ENCODE results near the gene TMEM175. TPM values are rescaled to one million over a fixed set of nuclear protein-coding genes. Genes with fewer than 3 reads are reported as not detected.
"Not testable (repeated sequence)": the region's sequence is repeated elsewhere in the genome, so short reads cannot be mapped to it uniquely, and the experiment has no call there.

The TMEM175 gene
- polyA plus RNA-seq, 6 donors from 2014 or later: 18.7 to 38.8 (median 24.1) TPM

- peaks cover 39 to 45% (median 41%) of the 10 kb centered on the region in 3 donors for H3K4me1 Mint-ChIP-seq
- H3K4me3 Mint-ChIP-seq: peak overlapping the region in 1 of 8 donors; percentile 20
- H3K27me3 Mint-ChIP-seq: no peaks in the 10 kb centered on the region
- ATAC-seq (ENCODE audit: low read depth in 2 of 2) (no peak), DNase-seq (no peak)
- peaks cover 0 to 7% of the 10 kb centered on the region in 2 donors for H3K36me3 Mint-ChIP-seq
- peaks cover 0 to 2% (median 0%) of the 10 kb centered on the region in 7 donors for H3K9me3 Mint-ChIP-seq
- H3K27ac Mint-ChIP-seq: no peak overlapping the region
Measured at GRCh38 chr4:913280-913618, 19.0 kb upstream of the TMEM175 start.

GRCh38 chr4:914531-914930, 17.7 kb upstream of the TMEM175 start:
- H3K36me3 Mint-ChIP-seq: peaks cover 0 to 7% of the 10 kb centered on the region in 2 donors
- ATAC-seq (ENCODE audit: low read depth in 2 of 2) (no peak), DNase-seq (no peak)
- peaks cover 0 to 2% (median 0%) of the 10 kb centered on the region in 7 donors for H3K9me3 Mint-ChIP-seq
- peak overlapping the region in 4 of 8 donors; percentile 54 to 89 (median 77) for H3K4me3 Mint-ChIP-seq
- peak overlapping the region in 1 of 6 donors; percentile 54 for H3K27ac Mint-ChIP-seq
- H3K27me3 Mint-ChIP-seq: no peaks in the 10 kb centered on the region
- peaks cover 45 to 54% (median 54%) of the 10 kb centered on the region in 3 donors for H3K4me1 Mint-ChIP-seq

GRCh38 chr4:915041-915474, 17.2 kb upstream of the TMEM175 start:
- peak; percentile 87 to 92 for ATAC-seq (ENCODE audit: low read depth in 2 of 2)

GRCh38 chr4:915595-915994, 16.7 kb upstream of the TMEM175 start:
- H3K27ac Mint-ChIP-seq: peak overlapping the region in 5 of 6 donors; percentile 5 to 81 (median 79)
- peak overlapping the region; percentile 53 to 90 (median 80) for H3K4me3 Mint-ChIP-seq
- peaks cover 0 to 7% of the 10 kb centered on the region in 2 donors for H3K36me3 Mint-ChIP-seq
- DNase-seq (no peak), ATAC-seq (ENCODE audit: low read depth in 2 of 2) (peak; percentile 59 to 67)
- H3K4me1 Mint-ChIP-seq: peaks cover 53 to 62% (median 61%) of the 10 kb centered on the region in 3 donors
- H3K27me3 Mint-ChIP-seq: no peaks in the 10 kb centered on the region
- peaks cover 0 to 4% (median 0%) of the 10 kb centered on the region in 7 donors for H3K9me3 Mint-ChIP-seq

More at GRCh38 chr4:915041-915474, 17.2 kb upstream of the TMEM175 start:
- Mint-ChIP-seq H3K4me1 (peaks cover 49 to 59% (median 58%) of the 10 kb centered on the region in 3 donors), H3K4me3 (peak overlapping the region; percentile 53 to 90 (median 80)), H3K27ac (peak overlapping the region in 5 of 6 donors; percentile 26 to 79 (median 69)), H3K9me3 (peaks cover 0 to 4% (median 0%) of the 10 kb centered on the region in 7 donors), H3K27me3 (no peaks in the 10 kb centered on the region), H3K36me3 (peaks cover 0 to 7% of the 10 kb centered on the region in 2 donors)
- DNase-seq: peak; percentile 30

- Mint-ChIP-seq H3K9me3 (peaks cover 0 to 4% (median under 1%) of the 10 kb centered on the region in 7 donors), H3K27ac (no peak overlapping the region), H3K36me3 (no peaks in the 10 kb centered on the region), H3K27me3 (no peaks in the 10 kb centered on the region), H3K4me3 (no peak overlapping the region), H3K4me1 (peaks cover 57 to 75% (median 72%) of the 10 kb centered on the region in 3 donors)
- ATAC-seq (ENCODE audit: low read depth in 2 of 2) (no peak), DNase-seq (no peak)
Measured at GRCh38 chr4:917466-917865, 14.8 kb upstream of the TMEM175 start.

GRCh38 chr4:917992-918391, 14.3 kb upstream of the TMEM175 start:
- H3K9me3 Mint-ChIP-seq: peaks cover 0 to 6% (median 2%) of the 10 kb centered on the region in 7 donors
- no peak for ATAC-seq (ENCODE audit: low read depth in 2 of 2)
- H3K4me1 Mint-ChIP-seq: peaks cover 62 to 80% (median 77%) of the 10 kb centered on the region in 3 donors
- H3K27me3 Mint-ChIP-seq: no peaks in the 10 kb centered on the region
- no peaks in the 10 kb centered on the region for H3K36me3 Mint-ChIP-seq
- peak overlapping the region in 1 of 8 donors; percentile 9 for H3K4me3 Mint-ChIP-seq
- peak overlapping the region in 4 of 6 donors; percentile 17 to 50 (median 24) for H3K27ac Mint-ChIP-seq
- DNase-seq: no peak

GRCh38 chr4:918591-918990, 13.7 kb upstream of the TMEM175 start:
- Mint-ChIP-seq H3K4me3 (peak overlapping the region in 1 of 8 donors; percentile 76), H3K27ac (peak overlapping the region in 2 of 6 donors; percentile 28 to 79), H3K4me1 (peaks cover 66 to 83% (median 83%) of the 10 kb centered on the region in 3 donors)
- not testable (repeated sequence) for H3K36me3 Mint-ChIP-seq; H3K9me3 Mint-ChIP-seq; DNase-seq; ATAC-seq (ENCODE audit: low read depth in 2 of 2); H3K27me3 Mint-ChIP-seq

- H3K9me3 Mint-ChIP-seq; ATAC-seq (ENCODE audit: low read depth in 2 of 2); H3K27me3 Mint-ChIP-seq; H3K36me3 Mint-ChIP-seq; DNase-seq: not testable (repeated sequence)
- Mint-ChIP-seq H3K4me1 (peaks cover 69 to 86% (median 84%) of the 10 kb centered on the region in 3 donors), H3K27ac (peak overlapping the region in 4 of 6 donors; percentile 2 to 85 (median 54)), H3K4me3 (peak overlapping the region in 3 of 8 donors; percentile 13 to 68 (median 29))
Measured at GRCh38 chr4:919004-919680, 13.1 kb upstream of the TMEM175 start.

GRCh38 chr4:921830-922331, 10.4 kb upstream of the TMEM175 start:
- peaks cover 0 to 6% (median 2%) of the 10 kb centered on the region in 7 donors for H3K9me3 Mint-ChIP-seq
- DNase-seq: peak; percentile 64
- no peaks in the 10 kb centered on the region for H3K36me3 Mint-ChIP-seq
- peak overlapping the region; percentile 73 to 93 (median 84) for H3K4me3 Mint-ChIP-seq
- peak; percentile 23 to 27 for ATAC-seq (ENCODE audit: low read depth in 2 of 2)
- peaks cover 67 to 86% (median 84%) of the 10 kb centered on the region in 3 donors for H3K4me1 Mint-ChIP-seq
- peak overlapping the region; percentile 98 to 99 (median 98) for H3K27ac Mint-ChIP-seq
- no peaks in the 10 kb centered on the region for H3K27me3 Mint-ChIP-seq

GRCh38 chr4:924107-925096, 7.9 kb upstream of the TMEM175 start:
- Mint-ChIP-seq H3K9me3 (peaks cover 0 to 5% (median 0%) of the 10 kb centered on the region in 7 donors), H3K4me3 (peak overlapping the region; percentile 5 to 78 (median 56)), H3K36me3 (no peaks in the 10 kb centered on the region), H3K27me3 (no peaks in the 10 kb centered on the region), H3K27ac (peak overlapping the region; percentile 81 to 98 (median 91)), H3K4me1 (peaks cover 54 to 82% (median 78%) of the 10 kb centered on the region in 3 donors)
- ATAC-seq (ENCODE audit: low read depth in 2 of 2) (peak; percentile 9 to 29), DNase-seq (peak; percentile 32)

- H3K36me3 Mint-ChIP-seq: no peaks in the 10 kb centered on the region
- no peak for DNase-seq
- peak overlapping the region in 5 of 6 donors; percentile 84 to 98 (median 91) for H3K27ac Mint-ChIP-seq
- peak overlapping the region in 5 of 8 donors; percentile 35 to 68 (median 40) for H3K4me3 Mint-ChIP-seq
- H3K4me1 Mint-ChIP-seq: peaks cover 51 to 79% (median 75%) of the 10 kb centered on the region in 3 donors
- no peak for ATAC-seq (ENCODE audit: low read depth in 2 of 2)
- peaks cover 0 to 4% (median 0%) of the 10 kb centered on the region in 7 donors for H3K9me3 Mint-ChIP-seq
- no peaks in the 10 kb centered on the region for H3K27me3 Mint-ChIP-seq
Measured at GRCh38 chr4:925171-925570, 7.1 kb upstream of the TMEM175 start.

- Mint-ChIP-seq H3K9me3 (peaks cover 0 to 4% (median 0%) of the 10 kb centered on the region in 7 donors), H3K27me3 (no peaks in the 10 kb centered on the region), H3K27ac (peak overlapping the region in 3 of 6 donors; percentile 14 to 98 (median 81)), H3K4me1 (peaks cover 57 to 82% (median 80%) of the 10 kb centered on the region in 3 donors), H3K4me3 (peak overlapping the region in 2 of 8 donors; percentile 2 to 49), H3K36me3 (no peaks in the 10 kb centered on the region)
- DNase-seq (no peak), ATAC-seq (ENCODE audit: low read depth in 2 of 2) (no peak)
Measured at GRCh38 chr4:925771-926500, 6.3 kb upstream of the TMEM175 start.
